ENCODE measurements around the gene SMC1B.

- no peak for TF ChIP-seq CTCF (IDR thresholded peaks at IDR 0.05)
- TF ChIP-seq POLR2AphosphoS5 (IDR thresholded peaks at IDR 0.05), result no peak
Observed at GRCh38 chr22:45453764-45454163, 40.4 kb upstream of the SMC1B start.

All from esophagus muscularis mucosa (tissue), 3 donors.